ENCODE data around the gene ACTA1. TPM values are rescaled to one million over a fixed set of nuclear protein-coding genes. Genes with fewer than 3 reads are reported as not detected.

ACTA1 gene
- total RNA-seq, 1 experiment from 2014 or later = not detected

- ATAC-seq = no peak
- TF ChIP-seq CBX3 (IDR thresholded peaks at IDR 0.05; ENCODE audit: low read depth) = no peak
- TF ChIP-seq JUND (IDR thresholded peaks at IDR 0.05) = no peak
- TF ChIP-seq, protein P1, sequence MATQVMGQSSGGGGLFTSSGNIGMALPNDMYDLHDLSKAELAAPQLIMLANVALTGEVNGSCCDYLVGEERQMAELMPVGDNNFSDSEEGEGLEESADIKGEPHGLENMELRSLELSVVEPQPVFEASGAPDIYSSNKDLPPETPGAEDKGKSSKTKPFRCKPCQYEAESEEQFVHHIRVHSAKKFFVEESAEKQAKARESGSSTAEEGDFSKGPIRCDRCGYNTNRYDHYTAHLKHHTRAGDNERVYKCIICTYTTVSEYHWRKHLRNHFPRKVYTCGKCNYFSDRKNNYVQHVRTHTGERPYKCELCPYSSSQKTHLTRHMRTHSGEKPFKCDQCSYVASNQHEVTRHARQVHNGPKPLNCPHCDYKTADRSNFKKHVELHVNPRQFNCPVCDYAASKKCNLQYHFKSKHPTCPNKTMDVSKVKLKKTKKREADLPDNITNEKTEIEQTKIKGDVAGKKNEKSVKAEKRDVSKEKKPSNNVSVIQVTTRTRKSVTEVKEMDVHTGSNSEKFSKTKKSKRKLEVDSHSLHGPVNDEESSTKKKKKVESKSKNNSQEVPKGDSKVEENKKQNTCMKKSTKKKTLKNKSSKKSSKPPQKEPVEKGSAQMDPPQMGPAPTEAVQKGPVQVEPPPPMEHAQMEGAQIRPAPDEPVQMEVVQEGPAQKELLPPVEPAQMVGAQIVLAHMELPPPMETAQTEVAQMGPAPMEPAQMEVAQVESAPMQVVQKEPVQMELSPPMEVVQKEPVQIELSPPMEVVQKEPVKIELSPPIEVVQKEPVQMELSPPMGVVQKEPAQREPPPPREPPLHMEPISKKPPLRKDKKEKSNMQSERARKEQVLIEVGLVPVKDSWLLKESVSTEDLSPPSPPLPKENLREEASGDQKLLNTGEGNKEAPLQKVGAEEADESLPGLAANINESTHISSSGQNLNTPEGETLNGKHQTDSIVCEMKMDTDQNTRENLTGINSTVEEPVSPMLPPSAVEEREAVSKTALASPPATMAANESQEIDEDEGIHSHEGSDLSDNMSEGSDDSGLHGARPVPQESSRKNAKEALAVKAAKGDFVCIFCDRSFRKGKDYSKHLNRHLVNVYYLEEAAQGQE (IDR thresholded peaks at IDR 0.05; ENCODE audit: low read depth) = no peak
- TF ChIP-seq CEBPB (IDR thresholded peaks at IDR 0.05; ENCODE audit: low read depth) = no peak
- TF ChIP-seq ZFX (IDR thresholded peaks at IDR 0.05) = no peak
- TF ChIP-seq ZNF274 (IDR thresholded peaks at IDR 0.05; ENCODE audit: low read depth, low read length) = no peak
- no peak for TF ChIP-seq ELF1 (IDR thresholded peaks at IDR 0.05; ENCODE audit: borderline replicate concordance, low read depth)
- TF ChIP-seq YY1 (IDR thresholded peaks at IDR 0.05; ENCODE audit: extremely low read depth, insufficient replicate concordance, low read depth, low read length) = no peak
- no peak for TF ChIP-seq EGR1 (IDR thresholded peaks at IDR 0.05; ENCODE audit: low read depth)
- TF ChIP-seq SP1 (IDR thresholded peaks at IDR 0.05; ENCODE audit: low read depth) = no peak
Observed at GRCh38 chr1:229459815-229460214, 25.9 kb upstream of the ACTA1 start.

More at GRCh38 chr1:229459815-229460214, 25.9 kb upstream of the ACTA1 start:
- Histone ChIP-seq H3K9me2 (ENCODE audit: insufficient read depth) (no peaks in the 10 kb centered on the region), H3K4me1 (ENCODE audit: control insufficient read depth in 1 of 2, insufficient read depth in 2 of 2, low read length in 2 of 2) (no peaks in the 10 kb centered on the region), H3K4me3 (replicated peaks in 1 of 2; ENCODE audit: low read depth in 1 of 2, low read length in 2 of 2) (no peak overlapping the region), H4K20me1 (ENCODE audit: insufficient read depth) (no peaks in the 10 kb centered on the region), H3K27ac (ENCODE audit: low read depth, low read length) (no peak overlapping the region), H2AFZ (ENCODE audit: low read depth, low read length, poor library complexity, severe bottlenecking) (no peak overlapping the region), H3K4me2 (ENCODE audit: low read length) (no peak overlapping the region), H3K27me3 (ENCODE audit: insufficient read depth, low read length) (no peaks in the 10 kb centered on the region), H3K9ac (ENCODE audit: low read length) (no peak overlapping the region), H3K9me3 (ENCODE audit: control insufficient read depth in 1 of 2, insufficient read depth in 1 of 2, low read depth in 1 of 2, low read length in 2 of 2) (no peaks in the 10 kb centered on the region), H3K36me3 (ENCODE audit: control insufficient read depth in 1 of 2, insufficient read depth in 2 of 2, low read length in 2 of 2) (peaks cover 43 to 52% of the 10 kb centered on the region in 2 experiments), H3K79me2 (ENCODE audit: insufficient read depth, low read length) (no peaks in the 10 kb centered on the region)
- RAD21 ChIA-PET (ENCODE audit: low non-redundant PET in 1 of 2, low total read pairs in 2 of 2, uncharacterized antibody in 2 of 2, unreplicated experiment in 2 of 2) = no interaction called here
- intact Hi-C loops (cut with micrococcal nuclease) = loop anchor here (10.0 kb wide), 1 partner anchor 205 kb away; no protein-coding TSS in a partner anchor
- CTCF ChIA-PET = interaction anchor here (1.2 kb wide), 1 partner anchor 201 kb away, joined by 3 read pairs; no protein-coding TSS in a partner anchor
- POLR2A ChIA-PET = no interaction called here
- DNase-seq (ENCODE audit: low read depth, low spot score) = no peak
- BruUV-seq (replicated peaks) = no TSS peak

Data from HCT116 (cell line).